GM12878 (cell line): ENCODE results near the gene LDB2. TPM values are rescaled to one million over a fixed set of nuclear protein-coding genes. Genes with fewer than 3 reads are reported as not detected.

ENCODE experiments used
- ATAC-seq: fragments of 200-7000 bp; cut with Tn5 transposase; 3 replicates; pipeline ENCODE4 v1.9.1; 2020; ENCODE audit warnings: mild to moderate bottlenecking, moderate library complexity
- BruUV-seq: library from RNA; stranded (reverse); fragments of 400-500 nt; replicated peaks from 2 replicates; lab custom pipeline; 2021; lab: Mats Ljungman, UMichigan
- CTCF ChIA-PET: fragments of 300-600 bp; sonication (Branson Sonifier 250); formaldehyde crosslinking; extraction: SDS; loops from one replicate; lab custom pipeline; 2021; ENCODE audit warnings: inconsistent platforms; lab: Yijun Ruan, JAX
- POLR2A ChIA-PET: fragments of 350-600 bp; formaldehyde crosslinking; extraction: SDS; loops from one replicate; lab custom pipeline; 2021; ENCODE audit warnings: inconsistent platforms; lab: Charles Lee
- RAD21 ChIA-PET: fragments of 300-600 bp; sonication (Branson Sonifier 250); formaldehyde crosslinking; loops from one replicate; lab custom pipeline; 2023; ENCODE audit warnings: antibody characterized with exemption; ENCODE audit not compliant: unreplicated experiment; lab: Charles Lee
- SMC1A ChIA-PET: fragments of 300-600 bp; sonication (Branson Sonifier 250); formaldehyde crosslinking; loops from one replicate; lab custom pipeline; 2023; ENCODE audit not compliant: unreplicated experiment, uncharacterized antibody; lab: Charles Lee
- DNase-seq: peaks from one replicate; pipeline ENCODE4 v3.0.0-alpha.2; 2011; ENCODE audit warnings: low read depth, low spot score
- FAIRE-seq: peaks from 3 replicates; lab custom pipeline; 2011; peaks lifted over from hg19 to GRCh38; lab: Jason Lieb, UNC
- H2AFZ ChIP-seq: 2 replicates; pipeline ENCODE4 v1.6.0; 2011; ENCODE audit warnings: low read depth, low read length, control low read depth; ENCODE audit not compliant: control insufficient read depth
- H3K27ac ChIP-seq: 2 replicates; pipeline ENCODE4 v1.5.1; 2011; ENCODE audit warnings: control low read depth; ENCODE audit not compliant: control insufficient read depth, insufficient read depth
- H3K27me3 ChIP-seq, 2 experiments: replicated peaks in 1 of 2; 2 replicates each; pipeline versions ENCODE4 v1.6.0 to v1.6.1; 2011; ENCODE audit warnings: low read length in 1 of 2; ENCODE audit not compliant: control insufficient read depth in 2 of 2, insufficient read depth in 2 of 2
- H3K36me3 ChIP-seq, 2 experiments: 2 replicates each; pipeline ENCODE4 v1.5.1; 2011; ENCODE audit warnings: low read length in 1 of 2; ENCODE audit not compliant: control insufficient read depth in 2 of 2, insufficient read depth in 2 of 2
- H3K4me1 ChIP-seq: 2 replicates; pipeline ENCODE4 v1.6.1; 2011; ENCODE audit warnings: mild to moderate bottlenecking, low read length, moderate library complexity, mixed read lengths; ENCODE audit not compliant: control insufficient read depth, insufficient read depth
- H3K4me2 ChIP-seq: 2 replicates; pipeline ENCODE4 v1.6.0; 2011; ENCODE audit warnings: control low read depth; ENCODE audit not compliant: control insufficient read depth, insufficient read depth
- H3K4me3 ChIP-seq: fragments of 200-600 bp; sonication (generic); 2 replicates; pipeline ENCODE4 v1.5.1; 2016
- H3K79me2 ChIP-seq: 2 replicates; pipeline ENCODE4 v1.6.0; 2011; ENCODE audit warnings: low read length; ENCODE audit not compliant: control insufficient read depth, insufficient read depth
- H3K9ac ChIP-seq: 2 replicates; pipeline ENCODE4 v1.8.0; 2011; ENCODE audit warnings: low read length, control low read depth, mixed read lengths; ENCODE audit not compliant: control insufficient read depth, insufficient read depth
- H3K9me3 ChIP-seq: replicated peaks from 3 replicates; pipeline ENCODE4 v1.5.1; 2011; ENCODE audit warnings: mild to moderate bottlenecking, low read length; ENCODE audit not compliant: control insufficient read depth, insufficient read depth
- H4K20me1 ChIP-seq: 2 replicates; pipeline ENCODE4 v1.6.0; 2011; ENCODE audit not compliant: control insufficient read depth, insufficient read depth
- CBFB ChIP-seq: IDR thresholded peaks from 2 replicates; pipeline ENCODE4 v1.6.1; 2016; ENCODE audit warnings: antibody characterized with exemption, low read depth
- CREB1 ChIP-seq: IDR thresholded peaks from 2 replicates; pipeline ENCODE4 v1.6.1; 2012; ENCODE audit warnings: low read depth, mild to moderate bottlenecking, inconsistent platforms
- HCFC1 ChIP-seq: fragments of 150-350 bp; IDR thresholded peaks from 2 replicates; pipeline ENCODE4 v1.6.1; 2014; ENCODE audit warnings: low read length
- IKZF2 ChIP-seq, 2 experiments: fragments of 450-650 bp; IDR thresholded peaks; 2 replicates each; pipeline ENCODE4 v1.6.1; 2017; ENCODE audit warnings: mild to moderate bottlenecking in 2 of 2, moderate library complexity in 2 of 2
- MTA3 ChIP-seq: IDR thresholded peaks from 2 replicates; pipeline ENCODE4 v1.6.1; 2012; ENCODE audit warnings: low read length, inconsistent platforms, borderline replicate concordance
- RBBP5 ChIP-seq: fragments of 200-600 bp; sonication (generic); conservative IDR thresholded peaks from 2 replicates; pipeline ENCODE4 v1.6.1; 2016
- SUZ12 ChIP-seq: fragments of 200-600 bp; sonication (generic); IDR thresholded peaks from one replicate; pipeline ENCODE4 v1.6.1; 2018; ENCODE audit warnings: antibody characterized with exemption, mild to moderate bottlenecking; ENCODE audit not compliant: unreplicated experiment
- ZNF24 ChIP-seq: fragments of 450-650 bp; IDR thresholded peaks from 2 replicates; pipeline ENCODE4 v1.6.1; 2017; ENCODE audit warnings: antibody characterized with exemption, mild to moderate bottlenecking
- ZNF384 ChIP-seq: IDR thresholded peaks from 2 replicates; pipeline ENCODE4 v1.6.1; 2012; ENCODE audit warnings: low read depth, mild to moderate bottlenecking, low read length, improper control_type of control experiment, borderline replicate concordance
- WGBS: methylation state at CpG from one replicate; pipeline ENCODE4 v1.1.6; 2016; ENCODE audit warnings: low lambda C conversion rate; ENCODE audit not compliant: insufficient replicate concordance, insufficient coverage; ENCODE audit errors: missing lambda C conversion rate; 5-methylcytosine and 5-hydroxymethylcytosine counted together
- in situ Hi-C: fragments of 300-500 bp; cut with MboI; formaldehyde crosslinking; loops from 9 replicates; pipeline ENCODE4 v1.14.3; 2018; ENCODE audit warnings: mixed read lengths
- intact Hi-C: fragments of 100-400 bp; cut with micrococcal nuclease; formaldehyde crosslinking; loops from one replicate; pipeline ENCODE4 v1.14.2; 2022; ENCODE audit not compliant: unreplicated experiment
- polyA plus RNA-seq, 11 experiments: library from polyadenylated mRNA; depleted of rRNA in 4 of 11; unstranded in 6 of 11; stranded (reverse) in 5 of 11; fragments of >200 nt; fragmentation: Nextera tagmentation in 4 of 11; fragmentation: Illumina TruSeq in 1 of 11; extraction: Ambion mirVana in 4 of 11; extraction: Trizol in 1 of 11; gene quantifications; 1 replicate in 1 of 11; 2 replicates in 10 of 11; pipeline versions ENCODE4 v1.2.1 to v1.2.3, GENCODE V29; 2011 to 2016; ENCODE audit warnings: inconsistent platforms in 2 of 11, missing spikeins in 2 of 11, low read depth in 1 of 11
- total RNA-seq, 4 experiments: library from RNA; depleted of rRNA in 3 of 4; stranded (reverse); fragments of >200 nt in 3 of 4; fragmentation: Illumina TruSeq in 1 of 4; extraction: Trizol in 1 of 4; gene quantifications; 2 replicates each; pipeline versions ENCODE4 v1.2.1 to v1.2.3, GENCODE V29; 2013 to 2021
- TF ChIP-seq, protein P1 (sequence below): fragments of 150-350 bp; IDR thresholded peaks from 2 replicates; pipeline ENCODE4 v1.6.1; 2014; ENCODE audit warnings: mild to moderate bottlenecking, low read depth, low read length
- TF ChIP-seq, protein P2 (sequence below), 3 experiments: IDR thresholded peaks in 2 of 3; conservative IDR thresholded peaks in 1 of 3; 2 replicates each; pipeline ENCODE4 v1.5.1; 2011; ENCODE audit warnings: low read depth in 3 of 3, low read length in 3 of 3, mild to moderate bottlenecking in 3 of 3, control low read depth in 2 of 3, moderate library complexity in 2 of 3, inconsistent platforms in 1 of 3, mixed read lengths in 1 of 3; ENCODE audit not compliant: control insufficient read depth in 2 of 3, insufficient read depth in 1 of 3; ENCODE audit errors: extremely low read depth in 1 of 3

LDB2 gene
- total and polyA plus RNA-seq, 10 of the 15 experiments (the other 5 are each of a cell fraction or from before 2014, with no cell fraction given): 0.15 TPM; not detected in 9

DNA sequence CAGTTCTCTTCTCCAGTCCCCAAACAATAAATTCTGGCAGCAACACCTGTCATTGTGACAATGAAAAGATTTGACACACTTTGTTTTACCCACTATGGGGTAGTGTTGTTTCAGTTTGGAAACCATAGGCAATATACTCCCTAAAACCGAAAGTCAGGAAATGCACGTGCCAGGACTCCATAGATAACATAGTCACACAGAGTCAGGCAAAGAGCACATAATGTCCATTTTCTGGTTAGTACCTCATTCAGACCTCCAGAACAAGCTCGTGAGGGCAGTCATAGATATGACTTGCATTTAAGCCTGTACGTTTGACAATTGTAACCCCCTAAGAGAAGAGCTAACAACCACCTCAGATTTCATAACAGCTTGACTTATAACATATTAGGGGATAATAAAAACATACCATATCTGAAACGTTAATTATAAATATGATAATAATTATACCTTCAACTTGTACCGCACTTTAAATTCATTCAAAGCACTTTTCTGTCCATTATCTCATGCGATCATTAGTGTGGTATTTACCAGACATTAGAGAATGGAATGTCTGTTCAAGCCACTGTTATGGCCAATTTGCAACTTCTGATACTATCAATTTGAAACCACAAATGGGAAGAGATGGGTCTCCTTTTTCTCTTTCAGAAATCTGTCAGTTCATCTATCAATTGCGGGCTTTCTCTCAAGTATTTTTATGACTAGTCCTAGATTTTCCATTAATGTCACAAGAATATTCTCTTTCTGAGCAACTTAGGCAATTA, 147.4 kb downstream of the LDB2 start:
- Histone ChIP-seq H3K27ac (no peak overlapping the region), H3K36me3 (no peaks in the 10 kb centered on the region), H3K27me3 (no peaks in the 10 kb centered on the region), H3K4me1 (no peaks in the 10 kb centered on the region), H3K4me2 (no peak overlapping the region), H4K20me1 (no peaks in the 10 kb centered on the region), H2AFZ (no peak overlapping the region), H3K9ac (no peak overlapping the region), H3K4me3 (no peak overlapping the region), H3K79me2 (no peaks in the 10 kb centered on the region), H3K9me3 (no peaks in the 10 kb centered on the region)
- DNase-seq (no peak), ATAC-seq (no peak), FAIRE-seq (no peak)
- ChIA-PET SMC1A (no interaction called here), RAD21 (no interaction called here), POLR2A (interaction anchor here (0.5 kb wide), 1 partner anchor 23 kb away, joined by 7 read pairs; no protein-coding TSS in a partner anchor), CTCF (no interaction called here)
- intact Hi-C loops (no loop called here), in situ Hi-C loops (no loop called here)
- TF ChIP-seq MTA3 (no peak), SUZ12 (no peak), CBFB (no peak), RBBP5 (no peak), ZNF24 (no peak), HCFC1 (no peak), CREB1 (no peak), ZNF384 (no peak), IKZF2 (IDR thresholded peaks at IDR 0.05) (no peak)
- TF ChIP-seq, protein P1, sequence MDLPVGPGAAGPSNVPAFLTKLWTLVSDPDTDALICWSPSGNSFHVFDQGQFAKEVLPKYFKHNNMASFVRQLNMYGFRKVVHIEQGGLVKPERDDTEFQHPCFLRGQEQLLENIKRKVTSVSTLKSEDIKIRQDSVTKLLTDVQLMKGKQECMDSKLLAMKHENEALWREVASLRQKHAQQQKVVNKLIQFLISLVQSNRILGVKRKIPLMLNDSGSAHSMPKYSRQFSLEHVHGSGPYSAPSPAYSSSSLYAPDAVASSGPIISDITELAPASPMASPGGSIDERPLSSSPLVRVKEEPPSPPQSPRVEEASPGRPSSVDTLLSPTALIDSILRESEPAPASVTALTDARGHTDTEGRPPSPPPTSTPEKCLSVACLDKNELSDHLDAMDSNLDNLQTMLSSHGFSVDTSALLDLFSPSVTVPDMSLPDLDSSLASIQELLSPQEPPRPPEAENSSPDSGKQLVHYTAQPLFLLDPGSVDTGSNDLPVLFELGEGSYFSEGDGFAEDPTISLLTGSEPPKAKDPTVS: no peak
- TF ChIP-seq, protein P2, sequence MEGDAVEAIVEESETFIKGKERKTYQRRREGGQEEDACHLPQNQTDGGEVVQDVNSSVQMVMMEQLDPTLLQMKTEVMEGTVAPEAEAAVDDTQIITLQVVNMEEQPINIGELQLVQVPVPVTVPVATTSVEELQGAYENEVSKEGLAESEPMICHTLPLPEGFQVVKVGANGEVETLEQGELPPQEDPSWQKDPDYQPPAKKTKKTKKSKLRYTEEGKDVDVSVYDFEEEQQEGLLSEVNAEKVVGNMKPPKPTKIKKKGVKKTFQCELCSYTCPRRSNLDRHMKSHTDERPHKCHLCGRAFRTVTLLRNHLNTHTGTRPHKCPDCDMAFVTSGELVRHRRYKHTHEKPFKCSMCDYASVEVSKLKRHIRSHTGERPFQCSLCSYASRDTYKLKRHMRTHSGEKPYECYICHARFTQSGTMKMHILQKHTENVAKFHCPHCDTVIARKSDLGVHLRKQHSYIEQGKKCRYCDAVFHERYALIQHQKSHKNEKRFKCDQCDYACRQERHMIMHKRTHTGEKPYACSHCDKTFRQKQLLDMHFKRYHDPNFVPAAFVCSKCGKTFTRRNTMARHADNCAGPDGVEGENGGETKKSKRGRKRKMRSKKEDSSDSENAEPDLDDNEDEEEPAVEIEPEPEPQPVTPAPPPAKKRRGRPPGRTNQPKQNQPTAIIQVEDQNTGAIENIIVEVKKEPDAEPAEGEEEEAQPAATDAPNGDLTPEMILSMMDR (IDR thresholded peaks at IDR 0.05 in 2 of 3, conservative IDR thresholded peaks at IDR 0.05 in 1 of 3; ENCODE audit: control insufficient read depth in 2 of 3, extremely low read depth in 1 of 3, insufficient read depth in 1 of 3, low read depth in 3 of 3, low read length in 3 of 3): no peak
- BruUV-seq: no TSS peak
- 13% methylated on average over 8 of the region's 8 CpGs for WGBS
